HG02870 (cell line): ENCODE results near the gene WDCP.
"Not testable (repeated sequence)": the region's sequence is repeated elsewhere in the genome, so short reads cannot be mapped to it uniquely, and the experiment has no call there.

ENCODE experiments used
- ATAC-seq: cut with Tn5 transposase; IDR thresholded peaks from one replicate; pipeline ENCODE4 v1.9.1; 2021; ENCODE audit warnings: mild to moderate bottlenecking, moderate library complexity; ENCODE audit not compliant: unreplicated experiment

The WDCP gene

GRCh38 chr2:24046930-24047702 lies at the start of gene WDCP:
Gene WDCP (minus strand): TSS chr2:24047391. CDS start chr2:24039494, 7,897 bp downstream.
- peak; percentile 99 for ATAC-seq

GRCh38 chr2:24095171-24095677 lies 48.0 kb upstream of the WDCP start:
- ATAC-seq, result not testable (repeated sequence)

DNA sequence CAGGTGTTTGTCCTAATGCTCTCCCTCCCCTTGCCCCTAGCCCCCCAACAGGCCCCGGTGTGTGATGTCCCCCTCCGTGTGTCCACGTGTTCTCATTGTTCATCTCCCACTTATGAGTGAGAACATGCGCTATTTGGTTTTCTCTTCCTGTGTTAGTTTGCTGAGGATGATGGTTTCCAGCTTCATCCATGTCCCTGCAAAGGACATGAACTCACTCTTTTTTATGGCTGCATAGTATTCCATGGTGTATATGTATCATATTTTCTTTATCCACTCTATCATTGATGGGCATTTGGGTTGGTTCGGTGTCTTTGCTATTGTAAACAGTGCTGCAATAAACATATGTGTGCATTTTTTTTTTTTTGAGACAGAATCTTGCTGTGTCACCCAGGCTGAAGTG lies 46.1 kb upstream of the WDCP start:
- not testable (repeated sequence) for ATAC-seq

- no peak for ATAC-seq
Observed at GRCh38 chr2:24088821-24089359, 41.7 kb upstream of the WDCP start.

GRCh38 chr2:24087032-24087431 lies 39.8 kb upstream of the WDCP start:
- no peak for ATAC-seq

DNA sequence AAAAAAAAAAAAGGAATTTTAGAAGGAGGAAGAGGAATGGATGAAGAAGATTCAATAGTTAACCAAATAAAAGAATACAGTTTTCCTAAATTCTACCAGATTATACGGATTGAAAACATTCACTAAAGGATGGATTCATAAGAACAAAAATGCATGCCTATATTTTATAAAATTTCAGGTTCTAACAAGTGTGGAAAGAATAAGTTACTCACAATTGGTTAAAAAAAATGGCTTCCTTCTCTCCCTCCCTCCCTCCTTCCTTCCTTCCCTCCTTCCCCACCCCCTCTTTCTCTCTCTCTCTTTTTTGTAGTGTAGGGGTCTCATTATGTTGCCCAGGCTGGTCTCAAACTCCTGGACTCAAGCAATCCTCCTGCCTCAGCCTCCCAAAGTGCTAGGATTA lies 39.0 kb upstream of the WDCP start:
- no peak for ATAC-seq

GRCh38 chr2:24085200-24085489 lies 38.0 kb upstream of the WDCP start:
- no peak for ATAC-seq

- peak; percentile 76 for ATAC-seq
Observed at GRCh38 chr2:24084386-24085199, 37.4 kb upstream of the WDCP start, which contains the start of gene TP53I3. Gene TP53I3 (minus strand): TSS chr2:24084834. CDS start chr2:24084326, 508 bp downstream.

DNA sequence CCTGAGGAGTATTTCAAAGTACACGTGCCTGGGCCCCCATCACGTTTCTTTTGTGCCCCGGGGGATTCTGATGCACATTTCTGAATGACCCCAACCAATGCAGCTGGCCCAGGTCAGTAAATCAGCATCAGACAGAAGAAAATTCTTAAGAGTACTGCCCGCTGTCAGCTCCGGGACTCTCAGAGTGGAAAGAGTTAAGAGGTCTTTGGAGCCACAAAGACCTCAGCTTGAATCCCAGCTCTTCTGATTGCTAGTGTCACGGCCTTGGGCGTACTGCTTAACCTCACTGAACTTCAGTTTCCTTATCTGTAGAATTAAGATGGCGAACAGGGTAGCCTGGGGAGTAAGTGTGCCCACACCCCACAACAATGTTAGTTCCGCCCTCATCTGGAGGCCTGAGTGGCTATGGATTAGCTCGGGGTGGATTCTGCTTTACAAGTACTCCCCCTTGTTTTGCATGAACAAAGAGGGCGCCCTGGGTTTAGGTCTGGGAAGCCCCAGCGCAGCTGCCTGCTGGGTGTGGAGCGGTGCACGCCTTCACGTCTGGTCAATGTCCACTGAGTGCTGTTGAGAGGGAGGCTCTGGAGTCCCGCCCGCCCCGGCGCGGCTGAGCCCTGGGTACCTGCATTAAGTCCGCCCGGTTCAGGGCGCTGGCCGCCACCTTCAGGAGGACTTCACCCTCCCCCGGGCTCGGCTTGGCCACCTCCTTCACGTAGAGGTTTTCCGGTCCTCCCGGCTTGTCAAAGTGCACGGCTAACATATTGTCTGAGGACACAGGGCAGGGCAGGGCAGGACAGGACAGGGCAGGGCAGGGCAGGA lies 36.6 kb upstream of the WDCP start:
- ATAC-seq, result peak; percentile 86

GRCh38 chr2:24082787-24083566 lies 35.8 kb upstream of the WDCP start:
- ATAC-seq, result no peak

GRCh38 chr2:24080701-24081100 lies 33.5 kb upstream of the WDCP start:
- ATAC-seq, result no peak

DNA sequence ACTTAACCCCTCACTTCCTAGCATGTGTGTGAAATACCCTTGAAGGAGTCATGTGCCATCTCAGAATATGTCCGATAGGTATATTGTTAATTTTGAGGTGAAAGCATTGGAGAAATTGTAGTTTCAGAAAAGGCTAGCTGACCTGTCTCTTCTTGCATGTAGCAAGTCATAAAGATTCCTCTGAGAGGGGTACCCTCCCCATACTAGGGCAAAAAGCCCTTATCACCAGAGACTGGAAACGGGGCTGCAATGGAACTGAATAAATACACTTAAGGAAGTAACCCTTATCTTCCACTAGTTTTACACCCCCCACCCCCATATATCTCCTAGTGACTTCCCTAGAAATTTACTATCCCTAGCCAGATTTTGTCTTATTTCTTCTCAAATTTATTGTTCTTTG lies 30.7 kb upstream of the WDCP start:
- ATAC-seq, result no peak

- no peak for ATAC-seq
Observed at GRCh38 chr2:24077535-24077877, 30.3 kb upstream of the WDCP start.

- ATAC-seq, result no peak
Observed at GRCh38 chr2:24076849-24077534, 29.8 kb upstream of the WDCP start.

GRCh38 chr2:24075915-24076848 lies 29.0 kb upstream of the WDCP start, which contains the start of gene SF3B6:
Gene SF3B6 (minus strand): TSS chr2:24076326. CDS start chr2:24076229, 97 bp downstream.
- ATAC-seq, result peak; percentile 98

DNA sequence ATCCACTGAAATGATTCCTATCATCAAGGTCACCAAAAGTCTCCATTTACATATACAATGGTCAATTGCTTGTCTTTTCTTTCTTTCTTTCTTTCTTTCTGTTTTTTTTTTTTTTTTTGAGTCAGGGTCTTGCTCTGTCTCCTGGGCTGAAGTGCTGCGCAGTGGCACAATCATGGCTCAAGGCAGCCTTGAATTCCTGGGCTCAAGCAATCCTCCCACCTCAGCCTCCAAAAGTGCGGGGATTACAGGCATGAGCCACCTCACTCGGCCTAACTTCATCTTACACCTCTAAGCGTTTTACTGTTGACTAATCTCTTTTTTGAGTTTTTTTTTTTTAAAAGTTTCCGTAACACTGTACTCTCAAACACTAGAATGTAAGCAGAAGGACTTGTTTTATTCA lies 28.1 kb upstream of the WDCP start:
- ATAC-seq, result no peak

GRCh38 chr2:24073816-24074215 lies 26.6 kb upstream of the WDCP start:
- ATAC-seq, result no peak

- no peak for ATAC-seq
Observed at GRCh38 chr2:24072259-24072658, 25.1 kb upstream of the WDCP start.
